C4-2B (cell line): ENCODE data around the gene COMMD4.

Experiments used
- CTCF ChIP-seq: fragments of 450-650 bp; conservative IDR thresholded peaks from 2 replicates; pipeline ENCODE4 v1.5.1; 2017; ENCODE audit warnings: mild to moderate bottlenecking
- ZFX ChIP-seq: fragments of 450-650 bp; IDR thresholded peaks from 2 replicates; pipeline ENCODE4 v1.6.1; 2017

- no peak for TF ChIP-seq CTCF
- no peak for TF ChIP-seq ZFX
Measured at GRCh38 chr15:75362642-75363249, 26.9 kb downstream of the COMMD4 start.
